COR-L47 (cell line): ENCODE results near the gene PML.
"Not testable (repeated sequence)": the region's sequence is repeated elsewhere in the genome, so short reads cannot be mapped to it uniquely, and the experiment has no call there.

Experiments
- DNase-seq: peaks from one replicate; lab custom pipeline; 2025; lab: John Stamatoyannopoulos, UW

PML gene

DNA sequence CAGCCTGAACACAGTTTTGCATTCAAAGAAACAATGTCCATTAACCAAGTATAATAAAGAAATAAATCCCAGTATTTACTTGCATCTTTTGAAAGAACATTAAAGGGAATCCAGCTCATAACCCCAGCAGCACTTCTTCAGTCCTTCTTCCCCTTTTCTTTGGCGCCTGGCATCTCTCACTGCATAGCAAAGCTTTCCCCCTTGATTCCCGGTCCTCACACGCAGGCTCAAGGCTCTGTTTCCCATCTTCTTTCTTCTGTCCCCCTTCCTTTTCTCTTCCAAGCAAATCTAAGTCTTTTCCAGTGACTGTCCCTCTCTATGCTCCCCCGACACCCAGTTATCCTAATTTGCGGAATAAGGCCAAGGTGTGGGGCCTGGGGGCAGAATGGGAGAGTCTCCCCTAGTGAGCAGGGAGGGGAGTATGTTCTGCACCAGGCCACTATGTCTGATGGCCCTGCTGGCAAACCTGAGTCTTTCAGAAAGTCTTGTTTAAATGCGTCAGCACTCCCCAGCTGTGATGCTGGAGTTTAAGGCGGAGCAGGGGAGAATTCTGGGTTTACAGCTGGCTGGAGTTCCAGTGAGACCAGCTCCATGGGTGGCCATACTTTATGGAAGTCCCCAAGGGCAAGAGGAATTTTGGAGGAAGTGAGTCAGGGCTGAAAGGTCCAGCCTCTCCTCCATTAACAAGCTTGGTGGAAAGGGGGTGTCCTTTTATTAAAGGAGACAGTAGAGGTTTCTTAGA, 45.8 kb downstream of the PML start:
- DNase-seq, result no peak

DNA sequence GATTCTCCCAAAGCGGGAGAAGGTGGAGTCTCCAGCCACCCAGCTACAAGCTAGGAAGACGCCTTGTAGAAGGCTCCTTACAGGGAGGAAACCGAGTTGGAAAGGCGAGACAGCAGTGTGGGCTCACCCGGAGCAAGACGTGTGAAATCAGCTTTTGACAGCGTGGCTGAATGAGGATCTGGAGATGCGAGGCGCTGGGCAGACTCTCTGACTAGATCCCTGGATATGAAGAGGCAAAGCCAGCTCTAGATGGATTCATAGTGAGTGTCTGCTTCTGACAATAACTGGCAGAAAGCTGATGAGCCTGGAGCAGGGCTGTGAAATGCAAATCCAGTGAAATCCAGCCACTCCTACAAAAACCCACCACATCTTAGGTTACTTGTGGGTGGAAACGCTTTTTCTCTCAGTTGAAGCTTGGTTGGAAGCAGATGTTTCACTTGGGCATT, 46.8 kb downstream of the PML start:
- no peak for DNase-seq

DNA sequence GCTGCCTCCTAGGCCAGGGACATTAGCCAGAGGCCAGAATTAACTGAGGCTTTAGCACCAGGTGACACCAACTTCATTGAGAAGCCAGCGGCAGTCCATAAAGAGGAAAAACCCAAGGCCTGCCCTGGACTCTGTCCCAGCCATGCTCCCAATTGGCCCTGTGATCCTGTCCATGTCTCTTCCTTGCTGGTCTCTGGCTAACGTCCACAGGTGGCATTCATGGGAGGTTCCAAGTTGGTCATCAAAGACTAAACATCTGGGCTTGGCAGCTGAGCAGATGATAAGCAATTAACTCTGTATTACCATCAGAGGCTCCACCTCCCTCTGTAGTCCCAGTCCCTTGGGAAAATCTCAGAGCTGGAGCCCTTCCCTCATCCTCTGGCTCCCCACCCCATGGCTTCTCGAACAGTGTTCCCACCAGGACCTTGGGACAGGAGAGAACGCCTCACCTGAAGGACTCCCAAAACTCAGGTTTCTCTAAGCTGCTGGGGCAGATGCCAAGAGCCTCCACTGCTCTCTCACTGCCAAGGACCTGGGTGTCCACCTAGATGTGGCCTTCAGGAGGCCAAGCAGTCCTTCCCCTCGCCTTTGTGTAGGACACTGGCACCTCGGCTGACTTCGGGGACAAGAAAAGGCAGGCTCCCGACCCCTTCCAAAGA, 47.4 kb downstream of the PML start:
- DNase-seq, result no peak

DNA sequence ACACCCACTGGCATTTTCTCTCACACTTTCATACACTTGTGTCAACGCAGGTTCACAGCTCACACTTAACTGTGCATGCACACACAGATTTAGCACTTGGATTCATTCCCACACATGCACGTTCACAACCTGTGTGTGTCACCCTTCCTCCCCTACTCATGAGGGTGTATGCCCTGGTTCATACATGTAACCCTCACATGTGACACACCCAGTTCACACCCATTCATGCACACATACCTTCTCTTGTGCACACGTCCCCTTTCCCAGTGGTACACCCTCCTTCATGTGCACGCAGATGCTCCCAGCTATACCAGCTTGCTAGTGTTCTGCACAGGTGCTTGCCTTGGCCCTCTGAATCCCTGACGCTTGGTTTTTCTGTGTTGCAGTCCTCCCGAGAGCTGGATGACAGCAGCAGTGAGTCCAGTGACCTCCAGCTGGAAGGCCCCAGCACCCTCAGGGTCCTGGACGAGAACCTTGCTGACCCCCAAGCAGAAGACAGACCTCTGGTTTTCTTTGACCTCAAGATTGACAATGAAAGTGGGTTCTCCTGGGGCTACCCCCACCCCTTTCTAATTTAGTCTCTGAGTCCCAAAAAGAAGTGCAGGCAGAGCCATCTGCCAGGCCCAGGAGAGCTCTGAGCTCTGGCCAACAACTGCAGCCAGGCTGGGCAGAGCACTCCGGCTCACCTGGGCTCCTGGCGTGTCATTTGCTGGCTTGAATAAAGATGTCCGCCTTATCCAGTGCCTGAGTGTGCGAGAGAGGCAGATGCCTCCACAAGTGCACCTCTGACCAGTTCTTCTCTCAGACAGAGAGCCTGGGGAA, 48.3 kb downstream of the PML start:
- DNase-seq, result no peak

GRCh38 chr15:74043425-74044266, 49.1 kb downstream of the PML start:
- no peak for DNase-seq

GRCh38 chr15:74044267-74045110, 50.0 kb downstream of the PML start:
- no peak for DNase-seq

DNA sequence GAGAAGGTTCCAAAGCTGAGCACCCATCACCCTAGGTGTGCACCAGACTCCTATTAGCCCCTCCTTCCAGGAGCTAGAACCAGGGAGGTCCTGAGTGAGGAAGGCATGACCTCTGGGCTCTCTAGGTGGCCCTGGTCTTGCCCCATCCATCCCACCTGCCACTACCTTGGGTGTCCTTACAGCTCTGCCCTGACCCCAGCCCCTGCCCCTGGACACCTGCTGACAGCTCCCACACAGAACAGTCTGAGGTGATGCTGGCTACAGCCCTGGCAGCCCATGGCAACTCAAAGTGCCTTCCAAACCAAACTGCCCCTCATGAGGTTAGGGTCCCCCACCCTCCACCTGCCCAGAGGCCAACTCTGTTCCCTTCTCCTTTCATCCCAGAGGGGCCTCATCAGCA, 50.7 kb downstream of the PML start:
- DNase-seq, result no peak

DNA sequence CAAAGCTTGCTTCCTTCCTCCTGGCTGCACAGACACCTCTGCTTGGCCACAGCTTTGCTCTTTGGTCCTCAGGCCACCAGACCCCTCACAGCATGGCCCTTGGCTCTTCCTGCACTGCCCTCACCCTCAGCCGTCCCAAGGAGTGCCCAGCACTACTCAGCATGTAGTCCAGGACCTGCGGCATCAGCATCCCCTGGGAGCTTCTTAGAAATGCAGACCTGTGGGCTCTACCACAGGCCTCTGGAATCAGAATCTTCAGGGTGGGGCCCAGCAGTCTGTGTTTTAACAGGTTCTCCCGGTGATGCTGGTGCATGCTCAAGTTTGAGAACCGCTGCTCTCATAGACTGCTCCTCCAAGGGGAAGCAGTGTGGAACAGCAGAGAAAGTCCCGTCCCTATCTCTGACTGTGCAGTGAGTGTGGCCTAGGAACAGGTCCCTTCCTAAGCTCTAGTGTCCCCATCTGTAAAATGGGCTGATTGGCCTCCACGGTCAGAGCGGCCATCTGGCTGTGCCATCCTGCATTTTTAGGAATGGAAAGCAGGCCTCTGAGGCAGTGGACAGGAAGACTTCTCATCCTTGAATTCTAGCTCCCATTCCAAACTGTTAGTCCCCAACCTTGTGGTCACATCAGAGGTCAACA, 51.2 kb downstream of the PML start:
- DNase-seq, result no peak

DNA sequence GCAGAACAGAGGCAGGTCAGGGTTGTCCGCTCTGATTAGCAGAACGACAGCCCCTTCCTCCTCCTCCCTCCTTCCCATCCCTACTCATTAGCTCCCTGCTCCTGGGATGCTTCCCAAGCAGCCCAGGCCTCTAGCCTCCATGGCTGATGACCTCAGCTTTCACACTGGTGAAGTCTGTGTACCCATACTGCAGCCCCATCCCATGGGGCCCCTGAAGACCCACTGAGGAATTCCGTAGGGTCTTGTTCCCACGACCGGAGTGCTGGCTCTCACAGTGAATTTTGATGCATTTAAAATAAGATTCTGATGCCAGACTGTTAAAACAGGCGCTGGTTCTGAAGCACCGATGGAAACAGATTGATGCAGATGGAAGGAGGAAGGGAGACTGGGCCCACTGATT, 51.8 kb downstream of the PML start:
- no peak for DNase-seq

- DNase-seq, result no peak
Measured at GRCh38 chr15:74050127-74050526, 55.6 kb downstream of the PML start.

- no peak for DNase-seq
Measured at GRCh38 chr15:74050556-74051234, 56.2 kb downstream of the PML start.

- not testable (repeated sequence) for DNase-seq
Measured at GRCh38 chr15:74052271-74053260, 58.0 kb downstream of the PML start.

DNA sequence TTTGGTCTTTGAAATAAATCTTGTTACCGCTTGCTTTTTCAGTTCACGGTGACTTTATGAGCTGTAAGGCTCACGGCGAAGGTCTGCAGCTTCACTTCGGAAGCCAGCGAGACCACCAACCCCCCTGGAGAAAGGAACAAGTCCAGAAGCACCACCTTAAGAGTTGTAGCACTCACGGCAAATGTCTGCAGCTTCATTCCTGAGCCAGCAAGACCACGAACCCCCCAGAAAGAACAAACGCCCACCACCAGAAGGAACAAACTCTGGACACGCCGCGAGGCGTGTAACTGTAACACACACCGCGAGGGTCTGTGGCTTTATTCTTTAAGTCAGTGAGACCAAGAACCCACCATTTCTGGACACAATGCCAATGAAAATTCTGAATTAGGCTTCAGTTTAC, 59.0 kb downstream of the PML start:
- DNase-seq, result no peak

DNA sequence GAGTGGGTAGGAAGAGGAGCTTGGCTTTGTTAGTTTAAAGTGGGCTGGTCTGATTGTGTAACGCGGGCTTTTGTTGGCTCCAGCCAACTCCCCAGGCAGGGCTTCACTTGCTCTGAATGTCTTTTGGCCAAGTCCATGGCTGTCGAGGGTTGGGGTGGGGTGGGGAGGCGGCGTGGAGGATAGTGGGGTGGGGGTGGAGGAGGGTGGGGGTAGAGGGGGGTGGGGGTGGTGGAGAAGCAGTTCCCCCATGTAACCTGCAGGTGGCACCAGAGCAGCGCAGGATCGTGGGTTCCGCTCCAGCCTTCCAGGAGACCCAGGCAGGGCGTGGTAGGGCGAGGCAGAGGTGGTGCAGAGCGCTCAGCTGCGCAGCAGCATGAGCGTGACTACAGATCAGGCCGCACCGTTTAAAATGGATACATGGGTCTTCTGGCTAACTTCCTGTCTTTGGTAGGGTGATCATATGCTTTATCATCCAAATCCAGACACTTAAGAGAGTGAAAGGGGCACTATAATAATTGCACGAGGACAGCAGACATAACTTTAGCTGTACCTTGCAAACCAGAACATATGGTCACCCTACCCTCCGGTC, 59.5 kb downstream of the PML start:
- peak; percentile 74 for DNase-seq

GRCh38 chr15:74055804-74056203, 61.3 kb downstream of the PML start:
- no peak for DNase-seq

DNA sequence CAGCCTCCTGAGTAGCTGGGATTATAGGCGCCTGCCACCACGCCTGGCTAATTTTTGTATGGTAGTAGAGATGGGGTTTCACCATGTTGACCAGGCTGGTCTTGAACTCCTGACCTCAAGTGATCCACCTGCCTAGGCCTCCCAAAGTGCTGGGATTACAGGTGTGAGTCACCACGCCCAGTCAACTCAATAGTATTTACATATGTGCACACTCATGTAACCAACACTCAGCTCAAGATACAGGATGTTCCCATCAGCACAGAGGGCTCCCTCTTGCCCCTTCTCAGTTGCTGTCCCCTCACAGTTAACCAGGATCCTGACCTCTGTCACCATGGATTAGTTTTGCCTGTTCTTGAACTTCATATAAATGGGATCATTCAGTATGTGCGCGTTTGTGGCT, 61.8 kb downstream of the PML start:
- DNase-seq, result not testable (repeated sequence)

- DNase-seq, result not testable (repeated sequence)
Measured at GRCh38 chr15:74059050-74059833, 64.7 kb downstream of the PML start.
